Measurements from ENCODE around the gene MAP9.

DNA sequence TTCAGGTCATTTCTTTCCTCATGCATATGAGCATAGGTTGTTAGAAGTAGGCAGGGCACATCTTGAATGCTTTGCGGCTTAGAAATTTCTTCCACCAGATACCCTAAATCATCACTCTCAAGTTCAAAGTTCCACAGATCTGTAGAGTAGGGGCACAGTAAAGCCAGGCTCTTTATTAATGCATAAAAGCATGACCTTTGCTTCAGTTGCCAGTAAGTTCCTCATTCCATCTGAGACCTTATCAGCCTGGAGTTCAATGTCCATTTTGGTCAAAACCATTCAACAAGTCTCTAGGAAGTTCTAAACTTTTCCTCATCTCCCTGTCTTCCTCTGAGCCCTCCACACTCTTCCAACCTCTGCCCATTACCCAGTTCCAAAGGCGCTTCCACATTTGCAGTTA is 77.7 kb downstream of the MAP9 start:
- TF ChIP-seq, protein P1, sequence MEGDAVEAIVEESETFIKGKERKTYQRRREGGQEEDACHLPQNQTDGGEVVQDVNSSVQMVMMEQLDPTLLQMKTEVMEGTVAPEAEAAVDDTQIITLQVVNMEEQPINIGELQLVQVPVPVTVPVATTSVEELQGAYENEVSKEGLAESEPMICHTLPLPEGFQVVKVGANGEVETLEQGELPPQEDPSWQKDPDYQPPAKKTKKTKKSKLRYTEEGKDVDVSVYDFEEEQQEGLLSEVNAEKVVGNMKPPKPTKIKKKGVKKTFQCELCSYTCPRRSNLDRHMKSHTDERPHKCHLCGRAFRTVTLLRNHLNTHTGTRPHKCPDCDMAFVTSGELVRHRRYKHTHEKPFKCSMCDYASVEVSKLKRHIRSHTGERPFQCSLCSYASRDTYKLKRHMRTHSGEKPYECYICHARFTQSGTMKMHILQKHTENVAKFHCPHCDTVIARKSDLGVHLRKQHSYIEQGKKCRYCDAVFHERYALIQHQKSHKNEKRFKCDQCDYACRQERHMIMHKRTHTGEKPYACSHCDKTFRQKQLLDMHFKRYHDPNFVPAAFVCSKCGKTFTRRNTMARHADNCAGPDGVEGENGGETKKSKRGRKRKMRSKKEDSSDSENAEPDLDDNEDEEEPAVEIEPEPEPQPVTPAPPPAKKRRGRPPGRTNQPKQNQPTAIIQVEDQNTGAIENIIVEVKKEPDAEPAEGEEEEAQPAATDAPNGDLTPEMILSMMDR (IDR thresholded peaks at IDR 0.05) = no peak
- no peak for TF ChIP-seq POLR2A (IDR thresholded peaks at IDR 0.05)

Data from breast epithelium (tissue), 3 donors.